K562 (cell line): ENCODE measurements around the gene ATP8B4. TPM values are rescaled to one million over a fixed set of nuclear protein-coding genes. Genes with fewer than 3 reads are reported as not detected.

ENCODE experiments used
- ATAC-seq: fragments of 200-7000 bp; cut with Tn5 transposase; 3 replicates; pipeline ENCODE4 v1.9.1; 2020; ENCODE audit warnings: moderate library complexity
- BruUV-seq: library from RNA; stranded (reverse); fragments of 400-500 nt; replicated peaks from 2 replicates; lab custom pipeline; 2021; lab: Mats Ljungman, UMichigan
- CTCF ChIA-PET: fragments of 300-600 bp; formaldehyde crosslinking; extraction: SDS; loops from one replicate; lab custom pipeline; 2021; ENCODE audit warnings: low intra/inter-chr PET ratio; lab: Yijun Ruan, JAX
- POLR2A ChIA-PET: fragments of 300-600, 350-650 bp; sonication (Branson Sonifier 250); formaldehyde crosslinking; extraction: SDS; loops from one replicate; lab custom pipeline; 2021; ENCODE audit warnings: antibody characterized with exemption, inconsistent platforms; lab: Yijun Ruan, JAX
- DNase-seq, 4 experiments: peaks; one replicate each; pipeline versions ENCODE4 v3.0.0 to v3.0.0-alpha.2; 2011 to 2018; ENCODE audit warnings: low spot score in 3 of 4, mixed read lengths in 3 of 4; ENCODE audit errors: extremely low read depth in 1 of 4
- FAIRE-seq: peaks from 2 replicates; lab custom pipeline; 2011; peaks lifted over from hg19 to GRCh38; lab: Jason Lieb, UNC
- H2AFZ ChIP-seq: 2 replicates; pipeline ENCODE4 v1.6.0; 2011; ENCODE audit warnings: low read depth, low read length, control low read depth, inconsistent platforms
- H3K27ac ChIP-seq: fragments of 200-600 bp; 3 replicates; pipeline ENCODE4 v1.8.0; 2011; ENCODE audit warnings: low read depth, mild to moderate bottlenecking, control low read depth, inconsistent platforms, low read length, moderate library complexity, mixed read lengths; ENCODE audit errors: extremely low read depth
- H3K27me3 ChIP-seq, 2 experiments: fragments of 300-600 bp in 1 of 2; 2 replicates in 1 of 2; 3 replicates in 1 of 2; pipeline versions ENCODE4 v1.6.0 to v1.8.0; 2011; ENCODE audit warnings: inconsistent platforms in 2 of 2, low read length in 2 of 2, mild to moderate bottlenecking in 1 of 2, mixed read lengths in 1 of 2, moderate library complexity in 1 of 2; ENCODE audit not compliant: control insufficient read depth in 2 of 2, insufficient read depth in 2 of 2
- H3K36me3 ChIP-seq: fragments of 300-600 bp; 3 replicates; pipeline ENCODE4 v1.8.0; 2011; ENCODE audit warnings: mild to moderate bottlenecking, low read length, inconsistent platforms; ENCODE audit not compliant: control insufficient read depth, insufficient read depth
- H3K4me1 ChIP-seq, 2 experiments: fragments of 200-600 bp in 1 of 2; replicated peaks in 1 of 2; 2 replicates in 1 of 2; 3 replicates in 1 of 2; pipeline versions ENCODE4 v1.5.1 to v1.8.0; 2011; ENCODE audit warnings: inconsistent platforms in 2 of 2, low read length in 2 of 2, mild to moderate bottlenecking in 1 of 2, mixed read lengths in 1 of 2, moderate library complexity in 1 of 2; ENCODE audit not compliant: control insufficient read depth in 2 of 2, insufficient read depth in 2 of 2
- H3K4me2 ChIP-seq: 2 replicates; pipeline ENCODE4 v1.6.1; 2011; ENCODE audit warnings: low read length, control low read depth, inconsistent platforms, mixed read lengths; ENCODE audit not compliant: insufficient read depth
- H3K4me3 ChIP-seq: fragments of 200-600 bp; sonication (generic), shearing (Covaris generic); 2 replicates; pipeline ENCODE4 v1.5.1; 2016; ENCODE audit warnings: control low read depth, inconsistent platforms
- H3K79me2 ChIP-seq: fragments of 200-600 bp; 3 replicates; pipeline ENCODE4 v1.8.0; 2011; ENCODE audit warnings: low read length, inconsistent platforms; ENCODE audit not compliant: control insufficient read depth, insufficient read depth
- H3K9ac ChIP-seq, 2 experiments: 2 replicates each; pipeline versions ENCODE4 v1.6.0 to v1.6.1; 2011; ENCODE audit warnings: low read depth in 2 of 2, low read length in 2 of 2, control low read depth in 1 of 2, inconsistent platforms in 1 of 2, mild to moderate bottlenecking in 1 of 2, mixed read lengths in 1 of 2; ENCODE audit not compliant: insufficient read depth in 1 of 2
- H3K9me1 ChIP-seq: one replicate; pipeline ENCODE4 v1.6.0; 2011; ENCODE audit warnings: inconsistent platforms, mild to moderate bottlenecking, low read length, moderate library complexity; ENCODE audit not compliant: control insufficient read depth, insufficient read depth
- H3K9me3 ChIP-seq: replicated peaks from 2 replicates; pipeline ENCODE4 v1.5.1; 2011; ENCODE audit warnings: low read depth, low read length, inconsistent platforms; ENCODE audit not compliant: control insufficient read depth, insufficient read depth
- H4K20me1 ChIP-seq: replicated peaks from 2 replicates; pipeline ENCODE4 v1.6.1; 2011; ENCODE audit warnings: low read length, inconsistent platforms, mixed read lengths; ENCODE audit not compliant: control insufficient read depth, insufficient read depth
- HIVEP1 ChIP-seq: fragments of 250-450 bp; sonication (Bioruptor Pico); IDR thresholded peaks from 2 replicates; pipeline ENCODE4 v1.4.0; 2020; ENCODE audit warnings: mild to moderate bottlenecking
- NCOA4 ChIP-seq: fragments of 450-650 bp; IDR thresholded peaks from 2 replicates; pipeline ENCODE4 v1.6.1; 2018; ENCODE audit warnings: mild to moderate bottlenecking; ENCODE audit not compliant: partially characterized antibody
- SIX5 ChIP-seq, 2 experiments: IDR thresholded peaks; 2 replicates each; pipeline ENCODE4 v1.6.1; 2011; ENCODE audit warnings: low read length in 2 of 2, borderline replicate concordance in 1 of 2, low read depth in 1 of 2, mild to moderate bottlenecking in 1 of 2, moderate library complexity in 1 of 2; ENCODE audit not compliant: insufficient read depth in 1 of 2
- YBX1 ChIP-seq: fragments of 450-650 bp; IDR thresholded peaks from 2 replicates; pipeline ENCODE4 v1.7.1; 2016; ENCODE audit warnings: mild to moderate bottlenecking
- ZEB2 ChIP-seq: fragments of 450-650 bp; IDR thresholded peaks from 2 replicates; pipeline ENCODE4 v1.6.1; 2016
- ZNF644 ChIP-seq: fragments of 200-800 bp; sonication (Bioruptor generic); IDR thresholded peaks from 2 replicates; pipeline ENCODE4 v1.6.1; 2016; ENCODE audit warnings: low read depth, missing genetic modification characterization, missing compliant biosample characterization
- WGBS: fragments of 100-300 bp; shearing (Covaris generic); methylation state at CpG from one replicate; pipeline ENCODE4 v1.1.6; 2016; ENCODE audit warnings: low coverage, mixed read lengths; ENCODE audit not compliant: insufficient coverage; ENCODE audit errors: missing lambda C conversion rate; 5-methylcytosine and 5-hydroxymethylcytosine counted together
- in situ Hi-C: fragments of 300-500 bp; cut with MboI; formaldehyde crosslinking; loops from 4 replicates; pipeline ENCODE4 v1.15.0; 2018; ENCODE audit warnings: inconsistent platforms, mixed read lengths
- intact Hi-C: fragments of 100-400 bp; cut with micrococcal nuclease; formaldehyde crosslinking; loops from 2 replicates; pipeline ENCODE4 v1.14.2; 2022
- polyA plus RNA-seq, 8 experiments: library from polyadenylated mRNA; depleted of rRNA in 4 of 8; stranded (reverse) in 5 of 8; unstranded in 3 of 8; fragments of >200 nt; fragmentation: Nextera tagmentation in 2 of 8; fragmentation: Illumina TruSeq in 1 of 8; extraction: Ambion mirVana in 2 of 8; extraction: Trizol in 1 of 8; gene quantifications; 2 replicates each; pipeline versions ENCODE4 v1.2.1 to v1.2.3, GENCODE V29; 2011 to 2014; ENCODE audit warnings: inconsistent platforms in 1 of 8, missing spikeins in 1 of 8
- total RNA-seq, 7 experiments: library from RNA; depleted of rRNA in 6 of 7; stranded (reverse); fragments of >200 nt in 6 of 7; fragmentation: Illumina TruSeq in 2 of 7; extraction: Trizol in 2 of 7; gene quantifications; 2 replicates each; pipeline versions ENCODE4 v1.2.1 to v1.2.3, GENCODE V29; 2011 to 2021; ENCODE audit warnings: low replicate concordance in 1 of 7
- TF ChIP-seq, protein P1 (sequence below): fragments of 250-450 bp; sonication (Bioruptor Pico); IDR thresholded peaks from 2 replicates; pipeline ENCODE4 v1.5.0; 2021

Gene ATP8B4
- total and polyA plus RNA-seq, 9 of the 15 experiments (the other 6 are each of a cell fraction or from before 2014, with no cell fraction given), result 0.14 to 2.5 (median 0.44) TPM

DNA sequence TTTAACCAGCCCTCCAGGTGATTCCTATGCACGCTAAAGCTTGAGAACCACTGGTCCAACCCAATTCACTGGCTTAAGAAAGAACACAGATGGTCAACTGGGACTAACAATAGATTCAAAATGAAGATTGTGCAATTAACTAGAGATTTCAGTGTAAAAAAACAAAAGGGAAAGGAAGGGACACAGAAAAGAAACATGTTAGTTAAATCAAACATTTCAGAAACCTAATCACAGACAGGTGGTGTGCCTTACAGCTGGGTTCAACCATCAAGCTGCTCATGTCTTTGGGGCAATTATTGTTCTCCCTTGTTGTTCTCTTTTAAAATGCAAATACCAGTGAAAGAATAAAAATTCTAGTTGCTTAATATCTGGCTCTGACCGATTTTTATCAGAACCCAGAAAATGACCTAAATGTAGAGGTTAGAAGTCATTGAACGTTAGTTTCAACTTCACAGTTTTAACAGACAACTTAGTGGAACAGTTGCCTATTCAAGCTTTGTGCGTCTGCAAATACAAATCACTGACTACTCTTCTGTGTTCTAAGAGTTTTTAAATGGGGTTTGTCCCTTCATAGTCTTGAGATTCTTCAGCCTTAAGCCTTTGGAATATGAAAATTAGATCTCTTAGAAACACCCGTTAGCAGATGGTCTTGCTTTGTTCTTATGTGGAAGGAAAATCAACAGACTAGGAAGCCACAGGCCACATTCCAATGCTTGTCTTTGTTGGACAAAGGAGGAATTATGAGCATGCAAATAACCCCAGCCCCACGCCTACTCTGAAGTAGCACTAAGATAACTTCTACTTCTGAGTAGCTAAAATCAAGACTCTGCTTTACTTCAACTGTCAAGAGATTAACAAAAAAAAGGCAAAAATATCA, 223.4 kb downstream of the ATP8B4 start:
- H3K27me3 ChIP-seq, result no peaks in the 10 kb centered on the region
- TF ChIP-seq YBX1, result no peak
- TF ChIP-seq, protein P1, sequence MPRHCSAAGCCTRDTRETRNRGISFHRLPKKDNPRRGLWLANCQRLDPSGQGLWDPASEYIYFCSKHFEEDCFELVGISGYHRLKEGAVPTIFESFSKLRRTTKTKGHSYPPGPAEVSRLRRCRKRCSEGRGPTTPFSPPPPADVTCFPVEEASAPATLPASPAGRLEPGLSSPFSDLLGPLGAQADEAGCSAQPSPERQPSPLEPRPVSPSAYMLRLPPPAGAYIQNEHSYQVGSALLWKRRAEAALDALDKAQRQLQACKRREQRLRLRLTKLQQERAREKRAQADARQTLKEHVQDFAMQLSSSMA (CRISPR knock-in tag), result no peak
- no peak for TF ChIP-seq HIVEP1 (CRISPR knock-in tag)
- ChIA-PET CTCF (no interaction called here), POLR2A (no interaction called here)
- in situ Hi-C loops, result loop anchor here (25.0 kb wide), 1 partner anchor 417 kb away; no protein-coding TSS in a partner anchor
- H3K36me3 ChIP-seq, result no peaks in the 10 kb centered on the region
- H2AFZ ChIP-seq, result no peak overlapping the region
- no peak overlapping the region for H3K4me2 ChIP-seq
- no peak for ATAC-seq
- no peaks in the 10 kb centered on the region for H3K79me2 ChIP-seq
- no peak for FAIRE-seq
- no peaks in the 10 kb centered on the region for H3K9me3 ChIP-seq
- H3K4me3 ChIP-seq, result no peak overlapping the region
- intact Hi-C loops, result loop anchor here (2.0 kb wide), 1 partner anchor 15 kb away; no protein-coding TSS in a partner anchor
- H4K20me1 ChIP-seq, result no peaks in the 10 kb centered on the region
- no TSS peak for BruUV-seq
- H3K4me1 ChIP-seq, result no peaks in the 10 kb centered on the region
- WGBS, result 0% methylated on average over 6 of the region's 6 CpGs
- no peak overlapping the region for H3K27ac ChIP-seq
- H3K9me1 ChIP-seq, result no peaks in the 10 kb centered on the region
- H3K9ac ChIP-seq, result no peak overlapping the region
- no peak for DNase-seq

DNA sequence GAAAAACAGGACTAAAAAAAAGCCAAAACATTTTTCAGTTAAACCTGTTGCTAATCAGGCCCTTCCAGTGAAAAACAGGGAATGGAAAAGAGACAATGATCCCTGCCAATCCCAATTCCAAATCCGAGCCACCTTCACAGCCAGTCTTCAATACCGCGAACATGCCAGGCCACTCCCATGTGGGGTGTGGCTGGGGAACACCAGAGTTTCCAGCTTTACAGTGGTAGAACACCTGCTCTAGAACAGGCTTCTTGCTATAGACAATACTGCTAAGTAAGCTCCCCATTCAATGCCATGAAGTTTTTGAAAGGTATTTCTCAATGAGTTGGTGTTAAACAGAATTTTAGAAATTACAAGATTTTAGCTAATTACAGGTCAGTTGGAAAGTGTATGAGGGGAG, 228.3 kb downstream of the ATP8B4 start:
- H3K27me3 ChIP-seq, result no peaks in the 10 kb centered on the region
- in situ Hi-C loops (loop anchor here (25.0 kb wide), 1 partner anchor 422 kb away; no protein-coding TSS in a partner anchor), intact Hi-C loops (no loop called here)
- ChIA-PET CTCF (no interaction called here), POLR2A (interaction anchor here (0.6 to 1.1 kb wide), 2 partner anchors 11 to 14 kb away, joined by 3 read pairs; no protein-coding TSS in a partner anchor)
- H4K20me1 ChIP-seq, result no peaks in the 10 kb centered on the region
- TF ChIP-seq SIX5 (IDR thresholded peaks at IDR 0.05; ENCODE audit: borderline replicate concordance in 1 of 2, insufficient read depth in 1 of 2, low read depth in 1 of 2, low read length in 2 of 2), result no peak
- TF ChIP-seq ZEB2, result no peak
- no peak for TF ChIP-seq NCOA4
- TF ChIP-seq ZNF644 (tag), result no peak
- H3K4me1 ChIP-seq, result no peaks in the 10 kb centered on the region
- no peak overlapping the region for H2AFZ ChIP-seq
- DNase-seq (no peak), FAIRE-seq (no peak), ATAC-seq (no peak)
- no peaks in the 10 kb centered on the region for H3K9me1 ChIP-seq
- H3K4me2 ChIP-seq, result no peak overlapping the region
- WGBS, result 13% methylated on average over 3 of the region's 3 CpGs
- BruUV-seq, result no TSS peak
- H3K9ac ChIP-seq, result no peak overlapping the region
- no peaks in the 10 kb centered on the region for H3K36me3 ChIP-seq
- H3K9me3 ChIP-seq, result no peaks in the 10 kb centered on the region
- H3K27ac ChIP-seq, result no peak overlapping the region
- no peak overlapping the region for H3K4me3 ChIP-seq
- no peaks in the 10 kb centered on the region for H3K79me2 ChIP-seq
